Activated CD4-positive, alpha-beta T cell treated with anti-CD3 and anti-CD28 coated beads for 48 hours (primary cell): ENCODE measurements around the gene TK1.
"Not testable (repeated sequence)": the region's sequence is repeated elsewhere in the genome, so short reads cannot be mapped to it uniquely, and the experiment has no call there.

ENCODE experiments used
- DNase-seq: peaks from one replicate; pipeline ENCODE4 v3.0.0-alpha.2; 2020

The TK1 gene, protein sequence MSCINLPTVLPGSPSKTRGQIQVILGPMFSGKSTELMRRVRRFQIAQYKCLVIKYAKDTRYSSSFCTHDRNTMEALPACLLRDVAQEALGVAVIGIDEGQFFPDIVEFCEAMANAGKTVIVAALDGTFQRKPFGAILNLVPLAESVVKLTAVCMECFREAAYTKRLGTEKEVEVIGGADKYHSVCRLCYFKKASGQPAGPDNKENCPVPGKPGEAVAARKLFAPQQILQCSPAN

DNA sequence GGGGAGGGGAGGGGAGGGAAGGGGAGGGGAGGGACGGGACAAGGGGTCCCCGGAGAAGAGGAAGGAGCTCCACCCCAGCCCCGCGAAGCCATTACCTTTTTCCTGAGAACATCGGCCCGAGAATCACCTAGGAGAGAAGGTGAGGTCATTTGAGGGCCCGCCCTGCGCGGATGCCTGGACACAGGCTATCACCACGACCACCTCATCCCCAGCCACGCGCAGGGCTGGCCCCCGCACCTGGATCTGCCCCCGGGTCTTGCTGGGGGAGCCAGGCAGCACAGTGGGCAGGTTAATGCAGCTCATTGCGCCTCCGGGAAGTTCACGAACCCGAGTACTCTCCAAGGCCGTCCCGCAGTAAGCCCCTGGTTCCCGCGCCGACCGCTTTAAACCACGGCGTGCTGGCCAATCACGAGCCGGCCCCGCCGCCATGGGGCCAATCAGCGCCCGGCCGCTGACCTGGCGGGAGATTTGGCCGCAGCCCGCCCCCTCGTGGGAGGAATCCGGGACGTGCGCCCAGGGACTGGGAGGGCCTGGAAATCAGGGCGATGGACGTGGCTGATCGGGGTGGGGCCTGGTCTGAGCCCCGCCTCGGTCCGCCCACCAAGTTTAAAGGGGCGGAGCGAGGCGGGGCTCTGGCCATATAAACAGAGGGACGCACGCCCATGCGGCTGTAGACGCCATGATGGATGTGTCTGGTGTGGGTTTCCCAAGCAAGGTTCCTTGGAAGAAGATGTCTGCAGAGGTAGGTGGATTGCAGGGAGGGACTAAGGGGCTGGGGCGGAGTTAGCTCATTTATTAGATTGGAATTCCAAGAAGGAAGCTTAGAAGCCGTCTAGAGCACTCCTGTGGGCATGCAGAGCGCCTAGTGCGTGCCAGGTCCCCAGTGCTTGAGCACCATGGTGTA is at the start of gene TK1, which contains the start of gene AFMID:
TSS of gene TK1 (minus strand) at position 361 of the 904 bp plus-strand sequence. CDS start at position 303, 58 bp downstream.
TSS of gene AFMID (plus strand) at position 671 of the 904 bp plus-strand sequence. CDS start at position 680, 9 bp downstream.
- peak; percentile 98 for DNase-seq

DNA sequence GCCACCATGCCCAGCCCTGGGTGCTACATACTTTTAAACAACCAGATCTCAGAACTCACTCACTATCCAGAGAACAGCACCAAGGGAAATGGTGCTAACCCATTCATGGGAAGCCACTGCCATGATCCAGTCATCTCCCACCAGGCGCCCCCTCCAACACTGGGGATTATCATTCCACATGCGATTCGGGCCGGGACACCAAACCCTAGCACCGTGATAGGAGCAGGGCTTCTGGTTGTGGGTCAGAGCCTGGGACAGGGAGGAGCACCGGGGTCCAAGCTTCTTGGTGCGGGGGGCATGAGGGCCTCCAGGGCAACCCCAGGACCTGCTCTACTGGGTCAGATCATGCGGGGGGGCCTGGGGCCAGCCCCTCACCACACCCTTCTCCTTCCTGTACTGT is 49.0 kb upstream of the TK1 start:
- no peak for DNase-seq

DNA sequence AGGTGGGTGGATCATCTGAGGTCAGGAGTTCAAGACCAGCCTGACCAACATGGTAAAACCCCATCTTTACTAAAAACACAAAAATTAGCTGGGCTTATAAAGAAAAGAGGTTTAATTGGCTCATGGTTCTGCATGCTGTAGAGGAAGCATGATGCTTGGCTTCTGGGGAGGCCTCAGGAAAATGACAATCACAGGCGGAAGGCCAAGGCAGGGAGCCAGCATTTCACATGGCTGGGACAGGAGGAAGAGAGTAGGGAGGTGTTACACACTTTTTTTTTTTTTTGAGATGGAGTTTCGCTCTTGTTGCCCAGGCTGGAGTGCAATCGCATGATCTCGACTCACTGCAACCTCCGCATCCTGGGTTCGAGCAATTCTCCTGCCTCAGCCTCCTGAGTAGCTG is 48.2 kb upstream of the TK1 start:
- DNase-seq, result not testable (repeated sequence)

DNA sequence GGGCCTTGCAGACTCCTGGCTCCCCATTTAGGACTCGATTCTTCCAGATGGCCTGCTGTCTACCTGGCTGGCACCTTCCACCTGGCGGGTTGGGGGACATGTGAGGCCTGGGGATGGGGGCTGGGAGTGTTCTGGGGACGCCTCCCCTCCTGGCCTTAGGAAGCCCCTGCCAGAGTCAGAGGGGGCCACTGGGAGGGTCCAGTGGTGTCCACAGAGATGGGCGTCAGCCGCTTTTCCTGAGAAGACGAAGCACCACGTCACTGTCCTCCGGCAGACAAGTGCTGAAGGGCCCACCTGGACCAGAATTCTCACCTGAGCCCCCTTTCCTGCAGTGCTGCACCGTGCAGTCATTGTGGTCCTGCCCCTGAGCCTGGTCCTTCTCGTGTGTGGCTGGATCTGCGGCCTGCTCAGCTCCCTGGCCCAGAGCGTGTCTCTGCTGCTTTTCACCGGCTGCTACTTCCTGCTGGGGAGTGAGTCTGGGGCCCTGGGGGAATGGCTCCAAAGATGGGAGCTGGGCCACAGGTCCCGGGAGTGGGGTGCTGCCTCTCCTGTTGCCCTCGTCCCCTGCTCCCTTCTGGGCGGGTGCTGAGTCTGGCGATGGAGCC is 47.5 kb upstream of the TK1 start:
- no peak for DNase-seq

DNA sequence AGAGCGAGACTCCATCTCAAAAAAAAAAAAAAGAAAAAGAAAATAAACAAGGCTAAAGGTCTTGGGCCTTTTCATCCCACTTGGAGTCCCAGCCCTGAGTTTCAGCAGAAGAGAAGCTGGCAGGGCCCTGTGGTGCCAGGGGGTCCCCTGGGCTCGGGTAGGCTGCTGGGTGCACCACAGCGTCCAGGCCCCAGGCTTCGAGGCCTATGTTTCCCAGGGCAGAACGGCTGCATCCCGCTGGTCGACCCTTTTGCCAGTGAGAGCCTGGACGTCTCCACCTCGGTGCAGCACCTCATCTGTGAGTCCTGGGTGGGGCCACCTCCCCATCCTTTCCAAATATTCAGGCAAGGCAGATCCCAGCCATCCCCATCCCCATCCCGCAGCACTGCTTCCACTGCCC is 46.8 kb upstream of the TK1 start:
- DNase-seq, result no peak

DNA sequence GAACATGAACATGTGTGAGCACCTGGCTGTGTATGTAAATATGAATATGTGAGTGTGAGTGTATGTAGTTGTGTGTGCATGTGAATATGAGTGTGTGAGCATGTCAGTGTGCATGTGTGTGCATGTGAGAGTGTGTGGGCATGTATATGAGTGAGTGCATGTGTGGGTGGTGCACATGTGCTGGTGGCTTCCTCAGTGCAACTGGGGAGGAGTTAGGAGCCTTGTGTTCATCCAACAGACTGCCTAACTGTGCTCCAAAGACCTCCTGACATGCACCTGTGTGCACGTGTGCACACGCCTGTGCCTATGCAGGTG is 46.0 kb upstream of the TK1 start:
- no peak for DNase-seq

DNA sequence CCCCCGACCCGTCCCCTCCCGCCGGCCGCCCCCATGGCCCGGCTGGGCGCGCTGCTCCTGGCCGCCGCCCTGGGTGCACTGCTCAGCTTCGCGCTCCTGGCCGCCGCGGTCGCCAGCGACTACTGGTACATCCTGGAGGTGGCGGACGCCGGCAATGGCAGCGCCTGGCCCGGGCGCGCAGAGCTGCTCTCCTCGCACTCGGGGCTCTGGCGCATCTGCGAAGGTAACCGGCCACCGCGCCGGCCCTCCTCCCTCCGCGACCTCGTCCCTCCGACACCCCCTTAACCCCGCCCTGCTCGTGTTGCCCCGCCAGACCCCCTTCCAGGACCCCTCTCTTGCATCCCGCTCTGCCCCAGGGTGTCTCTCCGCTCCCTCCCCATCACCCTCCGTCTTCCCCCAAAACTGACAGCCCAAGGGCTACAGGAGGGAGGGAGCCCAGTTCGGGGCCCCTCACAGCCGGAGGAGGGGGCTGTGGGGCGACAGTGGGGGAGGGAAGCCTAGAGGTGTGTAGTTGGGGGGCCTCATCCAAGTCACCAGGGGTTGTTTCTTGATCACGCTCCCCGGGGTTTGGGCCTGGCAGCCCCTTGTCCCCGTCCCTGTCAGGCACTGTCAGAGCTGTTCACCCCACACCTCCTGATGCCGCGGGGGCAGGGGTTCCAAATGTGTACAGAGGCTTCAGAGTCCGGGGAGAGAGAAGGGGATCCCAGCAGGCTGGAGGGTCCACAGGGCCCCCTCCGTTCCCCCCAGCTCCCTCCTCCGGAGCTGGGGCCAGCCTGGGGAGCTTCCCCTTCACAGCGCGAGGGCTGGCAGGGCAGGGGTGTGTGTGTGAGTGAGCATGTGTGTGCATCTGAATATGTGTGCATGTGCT is 45.4 kb upstream of the TK1 start:
- DNase-seq, result peak; percentile 56

DNA sequence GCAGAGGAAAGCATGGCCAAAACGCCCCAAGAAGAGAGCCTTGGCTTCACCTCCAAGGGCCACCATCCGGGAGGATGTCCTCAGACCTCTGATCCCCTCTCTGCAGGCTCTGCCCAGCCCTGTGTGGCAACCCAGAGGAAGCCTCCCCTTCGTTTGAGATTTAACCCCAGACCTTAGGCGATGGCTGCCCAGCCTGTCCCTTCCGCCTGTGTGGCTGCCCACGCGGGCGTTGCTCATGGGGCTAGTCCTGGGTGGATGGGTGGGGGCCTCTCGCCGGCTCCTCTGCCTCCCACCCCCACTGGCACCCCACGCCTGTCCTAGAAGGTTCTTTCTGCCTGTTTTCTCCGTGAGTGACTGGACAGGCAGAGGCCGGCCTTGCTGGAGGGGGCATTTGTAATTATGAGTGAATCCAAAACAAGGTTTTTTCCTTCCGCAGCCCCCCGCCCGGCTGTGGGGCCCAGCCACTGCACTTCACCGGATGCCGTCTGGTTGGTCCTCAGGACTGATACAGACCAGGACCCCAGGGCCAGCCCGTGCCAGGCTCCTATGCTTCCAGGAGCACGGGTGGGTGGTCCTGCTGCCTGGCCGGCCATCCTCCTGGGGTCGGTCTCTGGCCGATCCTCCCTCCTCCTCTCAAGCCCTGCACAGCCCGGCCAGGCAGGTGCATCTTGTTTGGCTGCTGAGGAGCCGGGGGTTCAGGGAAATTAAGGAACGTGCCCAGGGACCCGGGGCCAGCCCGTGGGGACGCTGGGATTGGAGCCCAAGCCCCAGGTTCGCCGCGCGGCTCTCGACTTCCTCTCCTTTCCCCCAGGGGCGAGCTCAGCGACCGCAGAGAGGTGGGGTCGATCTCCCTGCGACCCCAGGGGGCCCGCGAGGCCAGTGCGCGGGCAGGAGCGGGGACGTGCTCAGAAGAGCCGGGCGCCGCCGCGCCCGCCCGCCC is 44.4 kb upstream of the TK1 start, which contains the start of gene TMEM235:
TSS of gene TMEM235 (plus strand) at position 636 of the 940 bp plus-strand sequence. CDS start 393 bp downstream, outside the sequence.
- DNase-seq, result no peak

DNA sequence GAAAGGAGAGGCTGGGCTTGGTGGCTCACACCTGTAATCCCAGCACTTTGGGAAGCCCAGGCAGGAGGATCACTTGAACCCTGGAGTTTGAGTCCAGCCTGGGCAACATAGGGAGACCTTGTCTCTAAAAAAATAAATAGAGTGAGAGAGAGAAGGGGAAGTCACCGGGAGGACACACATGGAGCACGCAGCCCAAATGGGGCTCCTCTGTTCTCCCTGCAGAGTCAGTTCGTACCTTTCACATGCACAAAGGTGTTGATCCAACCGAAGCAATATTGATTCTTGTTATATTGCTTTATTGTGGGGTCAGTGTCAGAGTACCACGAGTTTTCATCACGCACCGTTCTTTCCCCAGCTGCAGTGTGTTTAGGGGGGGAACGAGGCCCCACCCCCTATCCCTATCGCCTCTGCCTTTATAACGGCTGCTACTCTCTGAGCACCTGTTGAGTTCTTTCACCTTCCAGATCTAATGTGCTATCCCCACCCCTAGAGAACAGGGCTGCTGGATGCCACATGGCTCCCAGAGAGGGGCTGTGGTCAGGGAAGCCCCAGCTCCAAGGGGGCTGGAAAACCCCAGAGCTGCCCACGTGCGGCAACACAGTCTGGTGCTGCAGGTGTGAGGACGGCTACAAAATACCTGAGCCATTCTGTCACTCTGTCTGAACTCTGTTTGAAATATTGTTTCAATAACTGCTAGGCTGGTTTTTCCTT is 43.6 kb upstream of the TK1 start:
- no peak for DNase-seq

DNA sequence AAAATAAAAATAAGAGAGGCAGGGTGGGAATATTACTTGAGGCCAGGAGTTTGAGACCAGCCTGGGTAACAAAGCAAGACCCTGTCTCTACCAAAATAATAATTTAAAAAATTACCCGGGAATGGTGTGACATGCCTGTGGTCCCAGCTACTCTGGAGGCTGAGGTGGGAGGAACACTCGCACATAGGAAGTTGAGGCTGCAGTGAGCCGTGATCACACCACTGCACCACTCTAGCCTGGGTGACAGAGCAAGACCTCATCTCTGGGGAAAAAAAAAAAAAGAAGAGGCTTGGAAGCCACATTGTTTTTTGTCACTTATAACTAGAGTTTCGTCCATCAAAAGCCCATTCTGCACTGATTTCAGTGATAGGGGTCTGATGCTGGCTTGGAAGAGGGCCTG is 41.3 kb upstream of the TK1 start:
- DNase-seq, result no peak

DNA sequence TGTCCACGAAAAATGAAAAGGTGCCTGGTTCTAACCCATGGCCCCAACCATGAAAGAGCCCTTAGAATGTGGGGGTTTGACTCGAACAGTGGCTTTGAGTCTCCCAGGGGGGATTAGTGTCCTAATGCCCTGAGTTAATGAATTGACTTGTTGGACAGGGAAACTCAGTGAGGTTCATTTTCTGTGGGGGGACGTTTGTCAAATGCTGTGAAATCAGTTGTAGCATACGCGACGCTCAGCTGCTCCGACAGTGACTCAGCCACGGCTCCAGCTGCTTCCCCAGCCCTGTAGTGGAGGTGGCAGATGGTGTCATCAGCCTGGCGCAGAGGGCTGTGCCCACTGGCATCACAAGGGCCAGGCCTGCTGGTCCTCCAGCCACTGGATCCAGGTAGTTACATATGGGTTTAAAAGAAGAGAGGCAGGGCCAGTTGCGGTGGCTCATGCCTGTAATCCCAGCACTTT is 40.6 kb upstream of the TK1 start:
- peak; percentile 23 for DNase-seq

DNA sequence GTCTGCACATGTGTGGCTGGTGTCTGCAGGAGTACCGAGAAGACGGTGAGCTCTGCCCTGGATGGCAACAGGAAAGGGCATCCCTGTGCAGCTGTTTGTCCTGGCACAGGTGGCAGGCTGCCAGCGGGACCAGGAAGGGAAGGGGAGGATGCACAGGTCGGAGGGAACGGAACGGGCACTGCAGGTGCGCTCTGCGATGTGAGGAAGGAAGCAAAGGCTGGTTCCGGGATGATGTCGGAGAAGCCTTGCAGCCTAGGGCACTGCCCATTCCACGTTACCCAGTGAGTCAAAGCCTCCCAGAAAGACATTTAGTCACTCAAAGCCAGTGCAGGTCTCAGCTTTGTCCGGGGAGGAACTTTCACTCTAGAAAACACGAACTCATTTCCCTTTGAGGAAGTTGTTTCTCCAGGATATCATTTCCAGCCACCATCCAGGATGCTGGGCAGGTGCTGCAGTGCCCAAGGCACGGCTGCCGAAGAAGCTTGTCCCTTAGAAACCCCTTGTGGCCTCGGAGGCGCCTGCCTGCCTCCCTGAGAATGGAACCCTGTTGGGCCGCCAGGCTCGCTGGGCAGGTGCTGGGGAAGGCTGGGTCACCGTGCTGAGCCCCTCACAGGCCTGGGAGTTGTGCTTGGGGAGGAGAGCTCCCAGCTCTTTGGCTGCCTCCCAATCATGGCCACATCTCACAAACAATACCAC is 40.1 kb upstream of the TK1 start:
- peak; percentile 20 for DNase-seq

DNA sequence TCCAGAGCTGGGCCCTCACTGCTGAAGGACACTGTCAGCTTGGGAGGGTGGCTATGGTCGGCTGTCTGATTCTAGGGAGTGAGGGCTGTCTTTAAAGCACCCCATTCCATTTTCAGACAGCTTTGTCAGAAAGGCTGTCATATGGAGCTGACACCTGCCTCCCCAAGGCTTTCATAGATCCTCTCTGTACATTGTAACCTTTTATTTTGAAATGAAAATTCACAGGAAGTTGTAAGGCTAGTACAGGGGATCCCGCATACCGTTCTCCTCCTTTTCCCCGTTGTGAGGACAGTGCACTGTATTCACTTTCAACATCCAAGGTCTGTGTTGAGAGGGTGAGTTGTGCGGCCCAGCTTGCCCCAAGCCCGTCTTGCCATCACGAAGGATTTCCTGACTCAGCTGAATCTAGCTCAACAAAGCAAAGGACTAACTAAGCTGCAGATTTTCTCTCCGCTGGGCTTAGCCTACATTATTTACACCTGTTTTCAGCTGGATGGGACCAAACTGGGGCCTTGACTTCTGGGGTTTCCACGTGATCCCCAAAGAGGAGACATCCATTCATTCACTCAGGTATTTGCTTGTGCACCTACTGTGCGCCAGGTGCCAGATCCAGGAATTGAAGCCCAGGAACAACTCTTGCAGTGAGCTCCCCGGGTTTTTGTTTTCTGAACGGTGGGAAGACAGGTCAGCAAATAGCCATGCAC is 39.4 kb upstream of the TK1 start:
- no peak for DNase-seq

DNA sequence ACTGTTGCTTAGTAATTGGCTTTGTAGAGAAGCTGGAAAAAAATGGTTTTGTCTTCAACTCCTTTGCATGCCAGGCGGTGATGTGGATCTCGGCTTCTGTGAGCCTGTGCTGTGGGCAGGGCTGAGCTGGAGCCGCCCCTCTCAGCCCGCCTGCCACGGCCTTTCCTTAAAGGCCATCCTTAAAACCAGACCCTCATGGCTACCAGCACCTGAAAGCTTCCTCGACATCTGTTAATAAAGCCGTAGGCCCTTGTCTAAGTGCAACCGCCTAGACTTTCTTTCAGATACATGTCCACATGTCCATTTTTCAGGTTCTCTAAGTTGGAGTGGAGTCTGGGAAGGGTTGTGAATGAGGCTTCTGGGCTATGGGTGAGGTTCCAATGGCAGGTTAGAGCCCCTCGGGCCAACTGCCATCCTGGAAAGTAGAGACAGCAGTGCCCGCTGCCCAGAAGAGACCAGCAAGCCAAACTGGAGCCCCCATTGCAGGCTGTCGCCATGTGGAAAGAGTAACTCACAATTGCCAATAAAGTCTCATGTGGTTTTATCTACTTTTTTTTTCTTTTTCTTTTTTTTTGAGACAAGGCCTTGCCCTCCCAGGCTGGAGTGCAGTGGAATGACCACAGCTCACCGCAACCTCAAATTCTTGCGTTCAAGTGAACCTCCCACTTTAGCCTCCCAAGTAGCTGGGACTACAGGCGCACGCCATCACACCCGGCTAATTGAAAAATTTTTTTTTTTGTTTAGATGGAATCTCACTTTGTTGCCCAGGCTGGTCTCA is 38.4 kb upstream of the TK1 start:
- DNase-seq, result no peak

DNA sequence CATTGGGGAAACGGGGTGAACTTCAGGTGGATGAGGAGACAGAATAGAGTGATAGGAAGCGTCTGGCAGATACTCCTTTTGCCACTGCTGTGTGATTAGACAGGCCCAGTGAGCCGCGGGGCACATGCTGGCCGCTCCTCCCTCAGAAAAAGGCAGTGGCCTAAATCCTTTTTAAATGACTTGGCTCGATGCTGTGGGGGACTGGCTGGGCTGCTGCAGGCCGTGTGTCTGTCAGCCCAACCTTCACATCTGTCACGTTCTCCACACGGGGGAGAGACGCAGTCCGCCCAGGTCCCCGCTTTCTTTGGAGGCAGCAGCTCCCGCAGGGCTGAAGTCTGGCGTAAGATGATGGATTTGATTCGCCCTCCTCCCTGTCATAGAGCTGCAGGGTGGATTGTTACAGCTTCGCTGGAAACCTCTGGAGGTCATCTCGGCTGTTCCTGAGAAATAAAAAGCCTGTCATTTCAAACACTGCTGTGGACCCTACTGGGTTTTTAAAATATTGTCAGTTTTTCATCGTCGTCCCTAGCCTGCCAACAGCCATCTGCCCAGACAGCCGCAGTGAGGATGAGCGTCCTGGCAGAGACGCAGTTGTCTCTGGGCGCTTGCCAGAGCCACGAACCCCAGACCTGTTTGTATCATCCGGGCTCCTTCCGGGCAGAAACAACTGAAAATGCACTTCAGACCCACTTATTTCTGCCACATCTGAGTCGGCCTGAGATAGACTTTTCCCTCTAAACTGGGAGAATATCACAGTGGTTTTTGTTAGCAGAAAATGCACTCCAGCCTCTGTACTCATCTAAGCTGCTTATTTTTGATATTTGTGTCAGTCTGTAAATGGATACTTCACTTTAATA is 37.6 kb upstream of the TK1 start:
- no peak for DNase-seq

DNA sequence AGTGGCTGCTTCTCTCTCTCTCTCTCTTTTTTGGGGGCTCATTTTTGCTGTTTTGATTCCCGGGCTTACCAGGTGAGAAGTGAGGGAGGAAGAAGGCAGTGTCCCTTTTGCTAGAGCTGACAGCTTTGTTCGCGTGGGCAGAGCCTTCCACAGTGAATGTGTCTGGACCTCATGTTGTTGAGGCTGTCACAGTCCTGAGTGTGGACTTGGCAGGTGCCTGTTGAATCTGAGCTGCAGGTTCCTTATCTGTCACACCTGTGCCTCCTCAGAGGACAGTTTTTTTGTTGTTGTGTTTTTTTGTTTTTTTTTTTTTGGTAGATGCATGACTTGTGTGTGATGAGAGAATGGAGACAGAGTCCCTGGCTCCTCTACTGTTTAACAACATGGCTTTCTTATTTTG is 36.9 kb upstream of the TK1 start:
- no peak for DNase-seq

DNA sequence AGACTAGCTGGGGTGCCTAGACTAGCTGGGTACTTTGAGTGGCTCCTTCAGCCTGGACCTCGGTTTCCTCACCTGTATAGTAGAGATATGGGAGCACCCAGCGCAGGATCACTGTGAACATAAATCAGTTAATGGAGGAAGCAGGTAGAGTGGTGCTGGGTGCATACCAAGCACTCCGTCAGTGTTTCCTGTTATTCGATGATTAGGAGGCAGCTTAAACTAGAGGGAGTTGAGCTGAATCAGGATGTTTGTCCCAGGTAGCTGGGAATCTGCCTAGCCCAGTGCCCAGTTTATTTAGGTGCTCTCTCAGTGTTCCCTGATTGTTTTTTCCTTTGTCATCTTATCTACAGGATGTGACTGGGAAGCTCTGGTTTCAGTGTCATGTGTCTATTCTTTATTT is 36.2 kb upstream of the TK1 start:
- no peak for DNase-seq
